GM21390 (cell line): Measurements from ENCODE around the gene GHRH.

Source experiments
- ATAC-seq: cut with Tn5 transposase; IDR thresholded peaks from one replicate; pipeline ENCODE4 v1.9.1; 2021; ENCODE audit not compliant: unreplicated experiment

Gene GHRH

GRCh38 chr20:37291724-37292126 lies 30.1 kb upstream of the GHRH start:
- no peak for ATAC-seq

GRCh38 chr20:37290158-37290810 lies 28.7 kb upstream of the GHRH start:
- no peak for ATAC-seq

- ATAC-seq: no peak
Observed at GRCh38 chr20:37288091-37288490, 26.5 kb upstream of the GHRH start.

- no peak for ATAC-seq
Observed at GRCh38 chr20:37285664-37286374, 24.2 kb upstream of the GHRH start.

GRCh38 chr20:37284691-37285161 lies 23.1 kb upstream of the GHRH start:
- ATAC-seq: no peak

GRCh38 chr20:37283530-37284195 lies 22.0 kb upstream of the GHRH start:
- no peak for ATAC-seq

GRCh38 chr20:37282556-37282955 lies 20.9 kb upstream of the GHRH start:
- ATAC-seq: no peak

GRCh38 chr20:37280403-37280802 lies 18.8 kb upstream of the GHRH start:
- no peak for ATAC-seq

GRCh38 chr20:37279820-37280219 lies 18.2 kb upstream of the GHRH start:
- ATAC-seq: no peak

- ATAC-seq: no peak
Observed at GRCh38 chr20:37278966-37279590, 17.5 kb upstream of the GHRH start.

GRCh38 chr20:37277253-37277593 lies 15.6 kb upstream of the GHRH start:
- ATAC-seq: no peak

- no peak for ATAC-seq
Observed at GRCh38 chr20:37276494-37277252, 15.1 kb upstream of the GHRH start.

- no peak for ATAC-seq
Observed at GRCh38 chr20:37274851-37275524, 13.4 kb upstream of the GHRH start.

GRCh38 chr20:37273988-37274387 lies 12.4 kb upstream of the GHRH start:
- no peak for ATAC-seq

GRCh38 chr20:37271421-37271768 lies 9.8 kb upstream of the GHRH start:
- no peak for ATAC-seq

- ATAC-seq: no peak
Observed at GRCh38 chr20:37270576-37271420, 9.2 kb upstream of the GHRH start.

- no peak for ATAC-seq
Observed at GRCh38 chr20:37267667-37268313, 6.2 kb upstream of the GHRH start.

GRCh38 chr20:37266940-37267666 lies 5.5 kb upstream of the GHRH start:
- ATAC-seq: no peak

- ATAC-seq: no peak
Observed at GRCh38 chr20:37265152-37265551, 3.5 kb upstream of the GHRH start.
